ENCODE measurements around the gene ARHGAP26.

DNA sequence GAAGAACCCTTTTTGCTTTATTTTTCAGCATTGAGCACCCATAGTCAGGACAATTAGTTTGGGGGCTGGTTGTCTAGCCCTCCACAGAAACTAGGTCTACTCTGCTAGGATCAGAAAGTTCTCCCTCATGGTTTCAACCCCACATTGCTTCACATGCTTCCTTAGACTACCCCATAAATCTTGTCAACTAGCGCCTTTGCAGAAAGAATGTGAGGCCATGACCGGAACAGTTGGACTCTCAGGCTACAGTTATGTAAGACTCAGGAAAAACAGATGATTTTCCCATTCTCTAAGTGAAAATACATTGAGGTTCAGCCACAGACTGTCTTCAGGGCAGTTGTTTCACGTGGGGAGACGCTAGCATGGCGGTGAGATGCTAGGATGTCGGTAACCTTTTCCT, 377.7 kb downstream of the ARHGAP26 start:
- TF ChIP-seq SMC3 (IDR thresholded peaks at IDR 0.05; ENCODE audit: low read depth, low read length) (no peak), POLR2A (IDR thresholded peaks at IDR 0.05; ENCODE audit: low read depth, low read length) (no peak)
- TF ChIP-seq, protein P1, sequence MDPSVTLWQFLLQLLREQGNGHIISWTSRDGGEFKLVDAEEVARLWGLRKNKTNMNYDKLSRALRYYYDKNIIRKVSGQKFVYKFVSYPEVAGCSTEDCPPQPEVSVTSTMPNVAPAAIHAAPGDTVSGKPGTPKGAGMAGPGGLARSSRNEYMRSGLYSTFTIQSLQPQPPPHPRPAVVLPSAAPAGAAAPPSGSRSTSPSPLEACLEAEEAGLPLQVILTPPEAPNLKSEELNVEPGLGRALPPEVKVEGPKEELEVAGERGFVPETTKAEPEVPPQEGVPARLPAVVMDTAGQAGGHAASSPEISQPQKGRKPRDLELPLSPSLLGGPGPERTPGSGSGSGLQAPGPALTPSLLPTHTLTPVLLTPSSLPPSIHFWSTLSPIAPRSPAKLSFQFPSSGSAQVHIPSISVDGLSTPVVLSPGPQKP (IDR thresholded peaks at IDR 0.05; ENCODE audit: borderline replicate concordance, low read depth, low read length) = no peak
- TF ChIP-seq, protein P2, sequence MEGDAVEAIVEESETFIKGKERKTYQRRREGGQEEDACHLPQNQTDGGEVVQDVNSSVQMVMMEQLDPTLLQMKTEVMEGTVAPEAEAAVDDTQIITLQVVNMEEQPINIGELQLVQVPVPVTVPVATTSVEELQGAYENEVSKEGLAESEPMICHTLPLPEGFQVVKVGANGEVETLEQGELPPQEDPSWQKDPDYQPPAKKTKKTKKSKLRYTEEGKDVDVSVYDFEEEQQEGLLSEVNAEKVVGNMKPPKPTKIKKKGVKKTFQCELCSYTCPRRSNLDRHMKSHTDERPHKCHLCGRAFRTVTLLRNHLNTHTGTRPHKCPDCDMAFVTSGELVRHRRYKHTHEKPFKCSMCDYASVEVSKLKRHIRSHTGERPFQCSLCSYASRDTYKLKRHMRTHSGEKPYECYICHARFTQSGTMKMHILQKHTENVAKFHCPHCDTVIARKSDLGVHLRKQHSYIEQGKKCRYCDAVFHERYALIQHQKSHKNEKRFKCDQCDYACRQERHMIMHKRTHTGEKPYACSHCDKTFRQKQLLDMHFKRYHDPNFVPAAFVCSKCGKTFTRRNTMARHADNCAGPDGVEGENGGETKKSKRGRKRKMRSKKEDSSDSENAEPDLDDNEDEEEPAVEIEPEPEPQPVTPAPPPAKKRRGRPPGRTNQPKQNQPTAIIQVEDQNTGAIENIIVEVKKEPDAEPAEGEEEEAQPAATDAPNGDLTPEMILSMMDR (conservative IDR thresholded peaks at IDR 0.05; ENCODE audit: low read depth, low read length) = no peak
